HG03354 (cell line): ENCODE data around the gene AVPR1A.
"Not testable (repeated sequence)": the region's sequence is repeated elsewhere in the genome, so short reads cannot be mapped to it uniquely, and the experiment has no call there.

Experiments
- ATAC-seq: cut with Tn5 transposase; IDR thresholded peaks from one replicate; pipeline ENCODE4 v1.9.1; 2021; ENCODE audit warnings: mild to moderate bottlenecking; ENCODE audit not compliant: unreplicated experiment, poor library complexity, severe bottlenecking

Gene AVPR1A

DNA sequence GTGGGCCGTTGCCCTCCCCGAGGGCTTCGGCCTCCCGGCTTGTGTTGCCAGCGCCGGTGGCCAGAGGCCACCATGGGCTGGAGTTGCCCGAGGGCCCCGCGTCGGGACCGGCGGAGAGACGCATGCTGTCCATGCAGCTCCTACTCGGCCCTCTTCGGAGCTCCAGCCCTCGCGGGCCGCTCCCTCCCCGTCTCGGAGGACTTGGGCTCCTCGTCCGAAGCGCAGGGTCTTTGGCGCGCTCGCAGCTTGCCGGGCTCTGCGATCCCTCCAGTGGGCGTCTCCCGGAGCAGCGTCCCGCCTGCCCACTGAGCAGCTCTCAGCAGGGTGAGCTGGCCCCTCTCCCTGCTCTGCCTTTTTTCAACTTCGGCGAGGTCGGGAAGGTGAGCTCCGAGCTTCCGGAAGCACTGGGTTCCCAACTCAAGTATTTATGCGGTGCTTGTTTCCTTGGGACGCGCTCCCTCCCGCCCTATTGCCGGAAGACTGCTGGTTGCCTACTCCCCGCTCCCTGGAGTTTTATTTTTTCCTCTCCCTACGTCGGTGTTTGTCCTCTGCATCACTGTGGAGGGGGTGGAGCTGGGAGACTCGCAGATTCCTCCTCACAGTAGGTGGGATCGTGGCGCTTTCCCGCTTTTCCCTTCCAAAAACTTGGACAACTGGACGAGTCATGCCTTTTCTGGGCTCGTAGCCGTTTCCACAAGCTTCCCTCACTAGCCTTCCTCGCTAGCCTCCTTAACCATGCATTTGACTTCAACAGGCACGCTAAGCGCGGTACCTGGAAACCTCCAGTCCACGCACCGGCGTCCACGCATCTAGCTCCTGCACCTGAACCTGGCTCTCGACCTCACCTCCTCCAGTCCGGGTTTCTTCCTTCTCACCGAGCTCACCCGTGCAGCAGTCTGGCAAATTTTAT lies at the start of gene AVPR1A:
Gene AVPR1A, minus strand, starts transcription at position 489 of the 910 bp plus-strand sequence. Its CDS starts 365 bp downstream, at position 124.
- no peak for ATAC-seq

- no peak for ATAC-seq
Observed at GRCh38 chr12:63196168-63196567, 45.2 kb upstream of the AVPR1A start.

- no peak for ATAC-seq
Observed at GRCh38 chr12:63179224-63179623, 28.2 kb upstream of the AVPR1A start.

GRCh38 chr12:63170321-63170720 lies 19.3 kb upstream of the AVPR1A start:
- ATAC-seq: no peak

DNA sequence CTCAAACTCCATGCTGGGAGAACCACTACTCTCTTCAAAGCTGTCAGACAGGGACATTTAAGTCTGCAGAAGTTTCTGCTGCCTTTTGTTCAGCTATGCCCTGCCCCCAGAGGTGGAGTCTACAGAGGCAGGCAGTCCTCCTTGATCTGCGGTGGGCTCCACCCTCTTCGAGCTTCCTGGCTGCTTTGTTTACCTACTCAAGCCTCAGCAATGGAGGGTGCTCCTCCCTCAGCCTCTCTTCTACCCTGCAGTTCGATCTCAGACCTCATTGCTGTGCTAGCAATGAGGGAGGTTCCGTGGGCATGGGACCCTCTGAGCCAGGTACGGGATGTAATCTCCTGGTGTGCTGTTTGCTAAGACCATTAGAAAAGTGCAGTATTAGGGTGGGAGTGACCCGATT lies 16.7 kb upstream of the AVPR1A start:
- not testable (repeated sequence) for ATAC-seq

- ATAC-seq: no peak
Observed at GRCh38 chr12:63164911-63165310, 13.9 kb upstream of the AVPR1A start.

- no peak for ATAC-seq
Observed at GRCh38 chr12:63163541-63163940, 12.5 kb upstream of the AVPR1A start.

DNA sequence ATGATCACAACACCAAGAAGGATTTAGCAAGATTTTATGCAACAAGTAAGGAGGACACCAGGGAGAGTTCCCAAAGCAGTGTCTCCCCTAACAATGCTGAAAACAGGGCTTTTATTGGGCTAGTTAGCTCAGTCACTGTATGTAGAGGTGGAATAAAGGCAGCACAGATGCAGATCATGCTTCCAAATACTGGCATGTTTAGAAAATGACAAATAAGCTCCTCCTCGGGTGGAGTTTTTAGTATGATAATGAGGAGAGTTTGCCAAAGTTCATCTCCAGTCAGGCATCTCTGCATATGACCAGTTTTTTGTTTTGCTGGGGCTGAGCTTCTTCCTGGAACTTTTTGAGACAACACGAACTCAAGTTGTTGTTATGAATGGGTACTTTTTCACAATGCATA lies 4.4 kb upstream of the AVPR1A start:
- no peak for ATAC-seq

GRCh38 chr12:63154560-63154959 lies 3.6 kb upstream of the AVPR1A start:
- no peak for ATAC-seq

GRCh38 chr12:63152321-63152700 lies 1.3 kb upstream of the AVPR1A start:
- no peak for ATAC-seq

- peak; percentile 75 for ATAC-seq
Observed at GRCh38 chr12:63151623-63152320, 771 bp upstream of the AVPR1A start.

GRCh38 chr12:63149909-63150712 lies 890 bp downstream of the AVPR1A start:
- no peak for ATAC-seq

GRCh38 chr12:63144556-63144955 lies 6.4 kb downstream of the AVPR1A start:
- ATAC-seq: no peak

- ATAC-seq: no peak
Observed at GRCh38 chr12:63138488-63138887, 12.5 kb downstream of the AVPR1A start.

DNA sequence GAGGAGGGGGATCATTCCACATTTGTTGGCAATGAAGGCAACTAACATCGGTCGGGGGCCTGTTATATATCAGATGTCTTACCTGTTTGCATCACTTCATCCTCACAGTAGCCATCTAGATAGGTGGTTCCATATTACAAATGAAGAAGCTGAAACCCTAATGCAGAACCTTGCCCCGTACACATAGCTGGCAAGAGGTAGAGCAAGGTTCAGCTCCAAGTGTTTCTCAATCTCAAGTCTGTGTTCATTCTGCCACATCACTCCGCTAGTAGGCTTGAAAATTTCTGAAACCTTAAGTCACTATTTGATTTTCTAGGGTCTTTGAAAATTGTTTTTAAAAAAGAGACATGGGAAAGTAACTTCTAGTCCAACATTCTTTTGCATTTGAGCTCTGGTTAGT lies 17.0 kb downstream of the AVPR1A start:
- no peak for ATAC-seq

DNA sequence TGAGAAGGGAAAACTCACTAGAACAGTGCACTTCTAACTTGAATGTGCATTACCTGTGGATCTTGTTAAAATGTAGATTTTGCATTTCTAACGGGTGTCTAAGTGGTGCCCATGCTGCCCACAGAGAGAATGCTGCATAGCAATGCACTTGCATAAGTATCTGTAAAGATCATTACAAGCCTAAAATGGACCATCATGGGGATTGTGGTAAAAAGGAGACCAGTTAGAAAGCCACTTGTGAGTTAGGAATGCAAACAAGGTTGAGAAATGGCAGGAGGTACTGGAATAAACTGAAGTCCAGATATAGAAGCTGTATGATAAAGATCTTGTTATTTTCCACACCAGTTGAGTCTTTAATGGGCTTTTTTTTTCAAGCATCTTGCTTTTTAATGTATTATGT lies 18.8 kb downstream of the AVPR1A start:
- ATAC-seq: no peak

- no peak for ATAC-seq
Observed at GRCh38 chr12:63129927-63130326, 21.1 kb downstream of the AVPR1A start.

- ATAC-seq: no peak
Observed at GRCh38 chr12:63124778-63125177, 26.2 kb downstream of the AVPR1A start.

- no peak for ATAC-seq
Observed at GRCh38 chr12:63103494-63104131, 47.4 kb downstream of the AVPR1A start.

DNA sequence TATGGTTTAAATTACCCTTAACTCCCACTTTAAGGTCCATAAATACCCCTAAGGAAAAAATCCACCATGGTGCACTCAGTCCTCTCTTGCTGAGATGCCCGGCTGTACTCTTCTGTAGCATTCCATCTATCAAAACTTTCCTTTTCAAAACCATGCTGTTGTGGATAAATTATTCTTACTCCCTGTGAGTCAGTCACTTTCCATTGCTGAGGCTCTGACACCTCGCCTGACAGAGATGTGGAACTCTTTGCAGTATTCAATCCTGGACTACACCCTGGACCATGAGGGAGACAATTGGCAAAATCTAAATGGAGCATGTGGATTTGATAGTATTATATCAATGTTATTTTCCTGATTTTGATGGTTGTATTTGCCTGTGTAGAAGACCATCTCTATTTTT lies 49.1 kb downstream of the AVPR1A start:
- ATAC-seq: no peak
